ENCODE data around the gene MIGA1.
"Not testable (repeated sequence)": the region's sequence is repeated elsewhere in the genome, so short reads cannot be mapped to it uniquely, and the experiment has no call there.

MIGA1 gene

GRCh38 chr1:77779529-77780281 lies at the start of gene MIGA1:
Gene MIGA1 (plus strand): TSS chr1:77779649. CDS start chr1:77783253, 3,604 bp downstream.
- DNase-seq = peak; percentile 97

GRCh38 chr1:77732090-77732489 lies 47.4 kb upstream of the MIGA1 start:
- DNase-seq = no peak

- no peak for DNase-seq
Observed at GRCh38 chr1:77739235-77739634, 40.2 kb upstream of the MIGA1 start.

GRCh38 chr1:77741316-77741715 lies 38.1 kb upstream of the MIGA1 start:
- DNase-seq = no peak

GRCh38 chr1:77742011-77742555 lies 37.4 kb upstream of the MIGA1 start:
- DNase-seq = peak; percentile 48

- DNase-seq = no peak
Observed at GRCh38 chr1:77744576-77744975, 34.9 kb upstream of the MIGA1 start.

- DNase-seq = peak; percentile 37
Observed at GRCh38 chr1:77749489-77749888, 30.0 kb upstream of the MIGA1 start.

- DNase-seq = no peak
Observed at GRCh38 chr1:77756052-77756754, 23.2 kb upstream of the MIGA1 start.

- no peak for DNase-seq
Observed at GRCh38 chr1:77757066-77757584, 22.3 kb upstream of the MIGA1 start.

GRCh38 chr1:77757603-77758002 lies 21.8 kb upstream of the MIGA1 start:
- DNase-seq = no peak

GRCh38 chr1:77759071-77760028 lies 20.1 kb upstream of the MIGA1 start, which contains the start of gene USP33:
Gene USP33 (minus strand): TSS chr1:77759852. CDS start chr1:77741697, 18,155 bp downstream.
- peak; percentile 95 for DNase-seq

- DNase-seq = no peak
Observed at GRCh38 chr1:77762072-77762476, 17.4 kb upstream of the MIGA1 start.

- DNase-seq = no peak
Observed at GRCh38 chr1:77768006-77768405, 11.4 kb upstream of the MIGA1 start.

GRCh38 chr1:77776007-77776700 lies 3.3 kb upstream of the MIGA1 start:
- no peak for DNase-seq

GRCh38 chr1:77781683-77782082 lies 2.2 kb downstream of the MIGA1 start:
- DNase-seq = peak; percentile 13

- no peak for DNase-seq
Observed at GRCh38 chr1:77783141-77783540, 3.7 kb downstream of the MIGA1 start.

GRCh38 chr1:77786093-77786741 lies 6.8 kb downstream of the MIGA1 start:
- not testable (repeated sequence) for DNase-seq

GRCh38 chr1:77794550-77794949 lies 15.1 kb downstream of the MIGA1 start:
- DNase-seq = peak; percentile 4

GRCh38 chr1:77796695-77797405 lies 17.4 kb downstream of the MIGA1 start:
- DNase-seq = no peak

GRCh38 chr1:77797991-77798390 lies 18.5 kb downstream of the MIGA1 start:
- no peak for DNase-seq

GRCh38 chr1:77802026-77802425 lies 22.6 kb downstream of the MIGA1 start:
- no peak for DNase-seq

Data from NCI-H82 (cell line).